Endothelial cell of umbilical vein (primary cell): ENCODE measurements around the gene CD47. TPM values are rescaled to one million over a fixed set of nuclear protein-coding genes. Genes with fewer than 3 reads are reported as not detected.

Source experiments
- BruUV-seq: library from RNA; stranded (reverse); fragments of 400-500 nt; replicated peaks from 2 replicates; lab custom pipeline; 2021; lab: Mats Ljungman, UMichigan
- CTCF ChIA-PET: fragments of 300-600, 350-600 bp; sonication (Branson Sonifier 250); formaldehyde crosslinking; loops from one replicate; lab custom pipeline; 2021; ENCODE audit warnings: antibody characterized with exemption, inconsistent platforms; lab: Charles Lee
- POLR2A ChIA-PET: fragments of 300-600, 350-600 bp; sonication (Branson Sonifier 250); formaldehyde crosslinking; loops from one replicate; lab custom pipeline; 2021; ENCODE audit warnings: antibody characterized with exemption, inconsistent platforms; lab: Charles Lee
- DNase-seq: peaks from one replicate; pipeline ENCODE4 v3.0.0-alpha.2; 2011; ENCODE audit warnings: low read depth, low spot score
- FAIRE-seq: peaks from 2 replicates; lab custom pipeline; 2011; peaks lifted over from hg19 to GRCh38; lab: Jason Lieb, UNC
- H2AFZ ChIP-seq: 2 replicates; pipeline ENCODE4 v1.6.0; 2012; ENCODE audit warnings: low read depth, low read length, control low read depth, inconsistent platforms
- H3K27ac ChIP-seq: 2 replicates; pipeline ENCODE4 v1.5.1; 2011; ENCODE audit warnings: low read depth, mild to moderate bottlenecking, control low read depth, low read length, moderate library complexity; ENCODE audit not compliant: insufficient read depth
- H3K27me3 ChIP-seq, 2 experiments: 2 replicates each; pipeline versions ENCODE4 v1.6.0 to v1.6.1; 2011; ENCODE audit warnings: low read length in 2 of 2, mixed read lengths in 1 of 2; ENCODE audit not compliant: control insufficient read depth in 2 of 2, insufficient read depth in 2 of 2
- H3K36me3 ChIP-seq, 2 experiments: 2 replicates in 1 of 2; 3 replicates in 1 of 2; pipeline ENCODE4 v1.5.1; 2011; ENCODE audit warnings: low read length in 2 of 2, mild to moderate bottlenecking in 1 of 2, moderate library complexity in 1 of 2; ENCODE audit not compliant: control insufficient read depth in 2 of 2, insufficient read depth in 2 of 2; ENCODE audit errors: extremely low read depth in 1 of 2
- H3K4me1 ChIP-seq: 3 replicates; pipeline ENCODE4 v1.5.1; 2011; ENCODE audit warnings: mild to moderate bottlenecking, low read length; ENCODE audit not compliant: control insufficient read depth, insufficient read depth; ENCODE audit errors: extremely low read depth
- H3K4me2 ChIP-seq: 2 replicates; pipeline ENCODE4 v1.6.1; 2011; ENCODE audit warnings: low read length, control low read depth, mixed read lengths; ENCODE audit not compliant: insufficient read depth
- H3K4me3 ChIP-seq, 3 experiments: fragments of 200-600 bp in 1 of 3; sonication (generic), shearing (Covaris generic) in 1 of 3; replicated peaks in 1 of 3; 2 replicates each; pipeline ENCODE4 v1.5.1; 2011 to 2016; ENCODE audit warnings: control low read depth in 3 of 3, low read length in 3 of 3, mild to moderate bottlenecking in 2 of 3, inconsistent platforms in 1 of 3, low read depth in 1 of 3, moderate library complexity in 1 of 3; ENCODE audit not compliant: insufficient read depth in 1 of 3
- H3K79me2 ChIP-seq: 2 replicates; pipeline ENCODE4 v1.6.0; 2012; ENCODE audit warnings: low read length, inconsistent platforms; ENCODE audit not compliant: control insufficient read depth, insufficient read depth
- H3K9ac ChIP-seq: replicated peaks from 2 replicates; pipeline ENCODE3; 2011; ENCODE audit warnings: low read length, control low read depth; ENCODE audit not compliant: insufficient read depth; ENCODE audit errors: extremely low read depth
- H3K9me1 ChIP-seq: replicated peaks from 3 replicates; pipeline ENCODE4 v1.6.0; 2011; ENCODE audit warnings: mild to moderate bottlenecking, low read length; ENCODE audit not compliant: control insufficient read depth, insufficient read depth; ENCODE audit errors: extremely low read depth
- H3K9me3 ChIP-seq: replicated peaks from 2 replicates; pipeline ENCODE4 v1.5.1; 2012; ENCODE audit warnings: low read length, inconsistent platforms; ENCODE audit not compliant: control insufficient read depth, insufficient read depth
- H4K20me1 ChIP-seq: replicated peaks from 2 replicates; pipeline ENCODE3; 2011; ENCODE audit warnings: mild to moderate bottlenecking, low read length; ENCODE audit not compliant: control insufficient read depth, insufficient read depth; ENCODE audit errors: extremely low read depth
- FOS ChIP-seq: IDR thresholded peaks from 2 replicates; pipeline ENCODE4 v1.6.1; 2011; ENCODE audit warnings: mild to moderate bottlenecking, low read length, moderate library complexity, borderline replicate concordance; ENCODE audit not compliant: insufficient read depth
- GATA2 ChIP-seq: IDR thresholded peaks from 2 replicates; pipeline ENCODE4 v1.7.0; 2011; ENCODE audit warnings: low read depth, mild to moderate bottlenecking, moderate library complexity, mixed read lengths, low read length; ENCODE audit not compliant: insufficient read length, insufficient read depth
- JUN ChIP-seq: IDR thresholded peaks from 2 replicates; pipeline ENCODE4 v1.6.1; 2011; ENCODE audit warnings: borderline replicate concordance, low read depth; ENCODE audit not compliant: insufficient read length, insufficient read depth
- POLR2A ChIP-seq: IDR thresholded peaks from 2 replicates; pipeline ENCODE4 v1.6.1; 2012; ENCODE audit warnings: low read depth, mild to moderate bottlenecking, control low read depth, low read length
- POLR2AphosphoS5 ChIP-seq: IDR thresholded peaks from 2 replicates; pipeline ENCODE4 v1.6.1; 2012; ENCODE audit warnings: low read depth, mild to moderate bottlenecking, control low read depth, low read length, moderate library complexity; ENCODE audit not compliant: insufficient read depth
- dilution Hi-C: fragments of 300-500 bp; cut with MboI; formaldehyde crosslinking; loops from one replicate; pipeline ENCODE4 v1.15.0; 2019; ENCODE audit warnings: low sequenced_read_pairs; ENCODE audit not compliant: extremely low pct_ligation_motif_present
- intact Hi-C: fragments of 100-400 bp; cut with micrococcal nuclease; formaldehyde crosslinking; loops from one replicate; pipeline ENCODE4 v1.10.0; 2022
- polyA plus RNA-seq, 4 experiments: library from polyadenylated mRNA; depleted of rRNA in 3 of 4; stranded (reverse) in 3 of 4; unstranded in 1 of 4; fragments of >200 nt; gene quantifications; 2 replicates each; pipeline versions ENCODE4 v1.2.1 to v1.2.3, GENCODE V29; 2011 to 2012; ENCODE audit warnings: missing spikeins in 1 of 4
- total RNA-seq: library from RNA; stranded (reverse); gene quantifications from 2 replicates; pipeline ENCODE4 v1.2.3, GENCODE V29; 2021
- TF ChIP-seq, protein P1 (sequence below), 2 donors: IDR thresholded peaks; 1 replicate in 1 of 2; 2 replicates in 1 of 2; pipeline ENCODE4 v1.5.1; 2011; ENCODE audit warnings: low read length in 2 of 2, mild to moderate bottlenecking in 2 of 2, moderate library complexity in 2 of 2, control low read depth in 1 of 2, inconsistent platforms in 1 of 2, low read depth in 1 of 2; ENCODE audit not compliant: insufficient read depth in 1 of 2; ENCODE audit errors: extremely low read depth in 1 of 2

The CD47 gene
- total and polyA plus RNA-seq, 2 donors (not counting 3 experiments of a cell fraction or from before 2014, with no cell fraction given): 29.3 to 32.2 TPM

DNA sequence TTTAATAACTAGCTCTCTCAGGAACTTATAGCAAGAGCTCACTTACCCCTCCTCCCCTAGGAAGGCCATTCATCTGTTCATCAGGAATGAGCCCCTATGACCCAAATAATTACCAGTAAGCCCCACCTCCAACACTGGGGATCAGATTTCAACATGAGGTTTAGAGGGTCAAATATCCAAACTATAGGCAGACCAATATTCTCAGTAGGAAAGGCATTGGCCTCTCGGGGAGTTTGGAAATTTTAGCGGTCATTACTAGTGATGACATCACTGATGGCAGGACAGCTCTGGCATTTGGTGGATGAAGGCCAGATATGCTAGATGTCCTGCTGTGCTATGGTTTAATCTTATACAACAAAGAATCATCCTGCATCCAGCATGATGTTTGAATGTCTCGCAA, 15.2 kb upstream of the CD47 start:
- Histone ChIP-seq H2AFZ (no peak overlapping the region), H3K9me1 (no peaks in the 10 kb centered on the region), H3K27me3 (no peaks in the 10 kb centered on the region), H3K4me1 (no peaks in the 10 kb centered on the region), H3K4me3 (no peak overlapping the region), H3K9ac (no peak overlapping the region), H3K36me3 (no peaks in the 10 kb centered on the region), H3K27ac (no peak overlapping the region), H4K20me1 (no peaks in the 10 kb centered on the region), H3K9me3 (no peaks in the 10 kb centered on the region), H3K79me2 (no peaks in the 10 kb centered on the region), H3K4me2 (no peak overlapping the region)
- BruUV-seq: no TSS peak
- dilution Hi-C loops: no loop called here
- ChIA-PET POLR2A (no interaction called here), CTCF (no interaction called here)
- FAIRE-seq (no peak), DNase-seq (no peak)
- TF ChIP-seq, protein P1, sequence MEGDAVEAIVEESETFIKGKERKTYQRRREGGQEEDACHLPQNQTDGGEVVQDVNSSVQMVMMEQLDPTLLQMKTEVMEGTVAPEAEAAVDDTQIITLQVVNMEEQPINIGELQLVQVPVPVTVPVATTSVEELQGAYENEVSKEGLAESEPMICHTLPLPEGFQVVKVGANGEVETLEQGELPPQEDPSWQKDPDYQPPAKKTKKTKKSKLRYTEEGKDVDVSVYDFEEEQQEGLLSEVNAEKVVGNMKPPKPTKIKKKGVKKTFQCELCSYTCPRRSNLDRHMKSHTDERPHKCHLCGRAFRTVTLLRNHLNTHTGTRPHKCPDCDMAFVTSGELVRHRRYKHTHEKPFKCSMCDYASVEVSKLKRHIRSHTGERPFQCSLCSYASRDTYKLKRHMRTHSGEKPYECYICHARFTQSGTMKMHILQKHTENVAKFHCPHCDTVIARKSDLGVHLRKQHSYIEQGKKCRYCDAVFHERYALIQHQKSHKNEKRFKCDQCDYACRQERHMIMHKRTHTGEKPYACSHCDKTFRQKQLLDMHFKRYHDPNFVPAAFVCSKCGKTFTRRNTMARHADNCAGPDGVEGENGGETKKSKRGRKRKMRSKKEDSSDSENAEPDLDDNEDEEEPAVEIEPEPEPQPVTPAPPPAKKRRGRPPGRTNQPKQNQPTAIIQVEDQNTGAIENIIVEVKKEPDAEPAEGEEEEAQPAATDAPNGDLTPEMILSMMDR (IDR thresholded peaks at IDR 0.05; ENCODE audit: extremely low read depth in 1 of 2, insufficient read depth in 1 of 2, low read depth in 1 of 2, low read length in 2 of 2): no peak
- TF ChIP-seq POLR2AphosphoS5 (no peak), JUN (no peak), FOS (no peak), GATA2 (no peak), POLR2A (no peak)
- intact Hi-C loops: no loop called here
